Thyroid gland (tissue), 4 donors: ENCODE measurements around the gene SRBD1.

Experiments
- POLR2A ChIP-seq, 2 donors: fragments of 450-650 bp; IDR thresholded peaks; one replicate each; pipeline ENCODE4 v1.6.1; 2017; ENCODE audit warnings: antibody characterized with exemption in 2 of 2, mild to moderate bottlenecking in 2 of 2, moderate library complexity in 1 of 2
- TF ChIP-seq, protein P1 (sequence below), 6 experiments: fragments of 200-600 bp in 3 of 6; fragments of 450-650 bp in 3 of 6; sonication (generic) in 3 of 6; IDR thresholded peaks; one replicate each; pipeline ENCODE4 v1.5.1; 2016 to 2019; ENCODE audit warnings: antibody characterized with exemption in 6 of 6, mild to moderate bottlenecking in 2 of 6, inconsistent platforms in 1 of 6, moderate library complexity in 1 of 6

DNA sequence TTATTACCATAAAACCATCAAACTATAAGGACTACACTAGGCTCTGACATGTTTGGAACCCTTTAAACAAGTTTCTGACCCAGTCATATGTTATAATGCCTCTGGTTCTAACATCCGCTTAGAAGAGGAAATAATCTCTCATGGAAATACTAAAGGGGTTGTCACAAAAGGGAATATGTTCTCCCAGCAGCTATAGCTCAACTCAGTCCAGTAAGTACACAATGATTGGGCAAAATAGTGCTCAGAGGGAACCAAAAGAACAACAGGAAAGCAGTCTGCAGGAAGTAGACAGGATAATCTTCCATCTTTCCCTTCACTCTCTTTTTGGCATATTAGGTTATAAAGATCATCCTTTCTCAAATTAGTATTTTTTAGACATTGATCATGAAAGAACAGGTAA lies 4.3 kb downstream of the SRBD1 start:
- TF ChIP-seq, protein P1, sequence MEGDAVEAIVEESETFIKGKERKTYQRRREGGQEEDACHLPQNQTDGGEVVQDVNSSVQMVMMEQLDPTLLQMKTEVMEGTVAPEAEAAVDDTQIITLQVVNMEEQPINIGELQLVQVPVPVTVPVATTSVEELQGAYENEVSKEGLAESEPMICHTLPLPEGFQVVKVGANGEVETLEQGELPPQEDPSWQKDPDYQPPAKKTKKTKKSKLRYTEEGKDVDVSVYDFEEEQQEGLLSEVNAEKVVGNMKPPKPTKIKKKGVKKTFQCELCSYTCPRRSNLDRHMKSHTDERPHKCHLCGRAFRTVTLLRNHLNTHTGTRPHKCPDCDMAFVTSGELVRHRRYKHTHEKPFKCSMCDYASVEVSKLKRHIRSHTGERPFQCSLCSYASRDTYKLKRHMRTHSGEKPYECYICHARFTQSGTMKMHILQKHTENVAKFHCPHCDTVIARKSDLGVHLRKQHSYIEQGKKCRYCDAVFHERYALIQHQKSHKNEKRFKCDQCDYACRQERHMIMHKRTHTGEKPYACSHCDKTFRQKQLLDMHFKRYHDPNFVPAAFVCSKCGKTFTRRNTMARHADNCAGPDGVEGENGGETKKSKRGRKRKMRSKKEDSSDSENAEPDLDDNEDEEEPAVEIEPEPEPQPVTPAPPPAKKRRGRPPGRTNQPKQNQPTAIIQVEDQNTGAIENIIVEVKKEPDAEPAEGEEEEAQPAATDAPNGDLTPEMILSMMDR (IDR thresholded peaks at IDR 0.05): no peak
- TF ChIP-seq POLR2A (IDR thresholded peaks at IDR 0.05): no peak
